Esophagus squamous epithelium (tissue), 4 donors: ENCODE results near the gene ATXN1.

Source experiments
- CTCF ChIP-seq, 6 experiments: fragments of 450-650 bp in 4 of 6; fragments of 200-600 bp in 2 of 6; sonication (generic) in 2 of 6; IDR thresholded peaks; one replicate each; pipeline ENCODE4 v1.5.1; 2016 to 2019; ENCODE audit warnings: antibody characterized with exemption in 6 of 6, mild to moderate bottlenecking in 4 of 6, moderate library complexity in 4 of 6
- POLR2A ChIP-seq, 4 donors: fragments of 450-650 bp; IDR thresholded peaks; one replicate each; pipeline ENCODE4 v1.6.1; 2017; ENCODE audit warnings: antibody characterized with exemption in 4 of 4, mild to moderate bottlenecking in 4 of 4, moderate library complexity in 3 of 4

DNA sequence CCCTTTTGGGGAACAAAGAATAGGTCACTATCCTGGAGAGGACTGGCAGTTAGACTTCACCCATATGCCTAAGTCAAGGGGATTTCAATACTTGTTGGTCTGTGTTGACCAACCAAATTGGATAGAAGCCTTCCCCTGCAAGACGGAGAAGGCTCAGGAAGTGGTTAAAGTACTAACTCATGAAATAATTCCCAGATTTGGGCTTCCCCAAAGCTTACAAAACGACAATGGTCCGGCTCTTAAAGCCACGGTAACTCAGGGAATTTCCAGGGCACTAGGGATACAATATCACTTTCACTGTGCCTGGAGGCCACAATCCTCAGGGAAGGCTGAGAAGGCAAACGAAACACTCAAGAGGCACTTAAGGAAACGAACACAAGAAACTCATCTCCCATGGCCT is 299.8 kb downstream of the ATXN1 start:
- TF ChIP-seq CTCF (IDR thresholded peaks at IDR 0.05) (no peak), POLR2A (IDR thresholded peaks at IDR 0.05) (no peak)
